T47D (cell line): Measurements from ENCODE around the gene PLCXD3.

ENCODE experiments used
- DNase-seq, 2 experiments: peaks; one replicate each; pipeline versions ENCODE4 v3.0.0 to v3.0.0-alpha.2; 2011 to 2012; ENCODE audit warnings: low read depth in 1 of 2, low spot score in 1 of 2
- JUND ChIP-seq: IDR thresholded peaks from 2 replicates; pipeline ENCODE4 v1.6.1; 2012; ENCODE audit warnings: low read depth
- in situ Hi-C: cut with HindIII; loops from 2 replicates; pipeline ENCODE4 v1.10.0; 2016; ENCODE audit warnings: low sequenced_read_pairs, low pct_unique_long_range_greater_than_20kb

Gene PLCXD3

DNA sequence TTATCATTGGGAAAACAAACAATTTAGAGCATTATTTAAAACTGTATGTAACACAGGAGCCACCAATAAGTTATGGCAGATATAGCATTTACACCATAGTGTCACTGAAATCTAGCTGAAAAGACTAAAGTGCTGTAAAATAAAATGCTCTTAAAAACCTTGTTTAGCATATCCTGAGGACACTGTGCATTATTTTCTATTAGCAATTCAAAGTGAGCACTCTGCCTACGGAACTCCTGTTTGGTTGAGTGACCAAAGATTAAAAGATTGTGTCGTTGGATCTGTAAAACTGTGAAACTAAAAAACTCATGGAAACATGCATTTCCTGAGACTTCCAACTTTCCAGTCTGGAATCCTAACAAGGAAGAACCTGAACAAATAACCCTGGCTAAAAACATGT, 201.1 kb downstream of the PLCXD3 start:
- in situ Hi-C loops = no loop called here
- TF ChIP-seq JUND = no peak
- DNase-seq = no peak

- DNase-seq = no peak
- TF ChIP-seq JUND = no peak
- in situ Hi-C loops = no loop called here
These were observed 204.4 kb downstream of the PLCXD3 start for GRCh38 chr5:41306005-41306404.

DNA sequence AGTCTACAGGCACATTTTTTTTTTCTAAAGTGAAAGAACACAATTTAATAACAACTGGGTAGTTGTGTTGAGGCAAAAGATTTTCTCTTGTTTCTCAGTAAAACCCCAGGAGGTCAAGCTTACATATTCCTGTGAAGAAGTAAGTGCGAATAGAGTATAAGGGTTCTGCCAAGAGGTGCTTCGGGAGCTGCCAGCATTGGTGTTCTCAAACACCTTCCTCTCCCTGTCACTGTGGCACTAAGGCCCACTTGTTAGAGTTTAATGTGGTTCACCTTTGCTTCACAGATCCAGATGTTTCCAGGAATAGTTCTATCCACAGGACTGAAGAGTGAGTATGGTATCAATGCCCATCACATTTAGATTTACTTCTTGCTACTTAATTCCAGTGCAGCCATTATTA, 205.3 kb downstream of the PLCXD3 start:
- in situ Hi-C loops = no loop called here

GRCh38 chr5:41296066-41296465, 214.3 kb downstream of the PLCXD3 start:
- no peak for TF ChIP-seq JUND
- DNase-seq = no peak
- in situ Hi-C loops = no loop called here

More for the DNA sequence above, 205.3 kb downstream of the PLCXD3 start:
- DNase-seq = no peak
- no peak for TF ChIP-seq JUND

DNA sequence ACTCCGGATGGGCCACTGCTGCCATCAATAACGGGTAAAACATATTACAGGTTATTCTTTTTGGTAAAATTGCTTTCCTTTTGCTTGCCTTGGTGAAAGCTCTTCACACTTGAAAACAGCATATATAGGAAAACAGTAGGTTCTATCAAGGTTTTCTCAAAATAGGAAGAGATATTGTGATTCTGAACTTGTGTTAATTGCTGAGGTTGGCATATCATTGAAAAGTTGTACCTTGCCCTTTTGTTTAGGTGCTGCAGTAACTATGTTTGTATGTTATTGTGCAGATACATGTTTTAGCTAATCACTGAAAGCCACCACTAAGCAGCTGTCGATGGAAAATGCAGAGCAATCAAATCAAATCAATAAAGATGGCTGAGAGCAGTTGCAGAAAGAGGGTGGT, 219.1 kb downstream of the PLCXD3 start:
- in situ Hi-C loops = no loop called here
- TF ChIP-seq JUND = no peak
- DNase-seq = no peak

DNA sequence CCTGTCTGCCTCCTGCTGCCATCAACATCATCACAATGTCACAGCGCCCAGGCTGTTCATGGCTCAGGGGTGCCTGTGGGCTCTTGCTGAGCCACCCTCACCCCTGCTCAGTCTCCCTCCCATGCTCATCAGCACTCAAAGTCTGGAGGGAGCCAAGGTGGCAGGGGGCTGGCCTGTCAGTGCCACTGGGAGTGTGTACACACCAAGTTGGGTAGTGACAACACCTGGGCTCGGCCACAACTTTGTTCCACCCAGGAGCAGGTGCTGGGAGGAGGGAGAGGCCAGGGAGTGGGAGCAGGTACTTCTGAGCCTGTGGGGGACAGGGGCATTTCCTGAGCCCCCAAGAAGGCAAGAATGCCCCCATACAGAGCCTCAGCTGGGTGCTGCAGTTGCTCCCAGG, 219.6 kb downstream of the PLCXD3 start:
- no peak for DNase-seq
- in situ Hi-C loops = no loop called here
- no peak for TF ChIP-seq JUND

DNA sequence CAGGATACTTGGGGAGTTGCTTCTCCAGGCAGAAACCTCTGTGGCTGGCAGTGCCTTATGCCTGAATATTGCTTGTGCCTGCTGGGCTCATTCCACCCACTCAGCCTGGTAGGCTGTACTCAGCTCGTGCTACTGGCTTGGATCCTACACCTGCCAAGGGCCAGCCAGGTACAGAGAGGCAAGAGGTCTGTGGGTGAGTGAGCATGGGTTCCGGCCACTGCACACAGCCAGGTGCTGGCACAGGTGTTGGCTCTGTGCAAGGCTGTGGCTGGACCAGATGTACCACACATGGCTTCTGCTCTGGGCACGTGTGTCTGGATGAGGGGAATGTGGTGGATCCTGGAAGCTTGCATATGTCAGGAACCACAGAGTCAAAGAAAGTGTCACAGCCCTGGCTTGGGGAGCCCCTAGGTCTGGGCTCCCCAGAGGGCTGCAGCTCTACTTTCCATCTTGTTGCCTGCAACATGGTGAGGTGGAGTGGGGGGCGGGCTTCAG, 220.4 kb downstream of the PLCXD3 start:
- no peak for DNase-seq
- in situ Hi-C loops = no loop called here
- TF ChIP-seq JUND = no peak

DNA sequence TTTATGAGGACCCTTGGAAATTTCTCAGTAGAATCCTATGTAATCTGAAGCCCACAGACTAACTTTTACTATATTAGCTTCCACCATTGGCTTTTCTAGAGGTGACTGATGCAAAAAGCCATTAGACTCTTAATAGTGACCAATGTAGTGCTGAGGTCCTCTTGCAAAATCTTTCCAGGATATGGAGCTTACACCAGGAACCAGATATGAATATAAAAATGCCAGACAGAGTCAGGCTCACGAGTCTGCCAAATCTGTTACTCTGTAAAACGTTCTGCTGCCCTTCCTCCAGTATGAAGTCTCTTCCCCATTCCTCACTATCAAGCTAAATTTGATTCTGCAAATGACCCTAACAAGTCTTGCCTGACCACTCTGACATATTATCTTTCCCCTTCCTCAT, 223.7 kb downstream of the PLCXD3 start:
- in situ Hi-C loops = no loop called here
- DNase-seq = no peak
- no peak for TF ChIP-seq JUND

- no peak for DNase-seq
- in situ Hi-C loops = no loop called here
- TF ChIP-seq JUND = no peak
These were observed 224.2 kb downstream of the PLCXD3 start for GRCh38 chr5:41286165-41286564.

DNA sequence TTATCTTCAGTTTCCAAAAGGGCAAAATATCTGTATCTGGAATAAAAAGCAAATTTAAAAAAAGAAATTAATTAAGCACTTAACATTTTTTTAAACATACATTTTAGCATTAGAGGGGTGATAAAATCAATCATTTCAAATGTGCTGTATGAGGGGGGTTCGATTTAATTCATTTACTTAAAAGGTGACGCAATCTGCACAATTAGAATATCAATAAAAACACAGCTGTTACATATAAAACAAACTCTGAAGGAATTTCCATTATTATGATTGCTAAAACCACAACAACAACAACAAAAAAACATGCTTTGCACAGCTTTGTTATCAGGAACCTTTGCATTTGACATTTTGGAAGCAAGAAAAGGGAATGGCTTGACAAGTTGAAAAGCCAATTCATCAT, 225.5 kb downstream of the PLCXD3 start:
- DNase-seq = no peak
- TF ChIP-seq JUND = no peak
- in situ Hi-C loops = no loop called here

GRCh38 chr5:41281215-41281810, 229.1 kb downstream of the PLCXD3 start:
- no peak for DNase-seq
- in situ Hi-C loops = no loop called here
- TF ChIP-seq JUND = no peak

- no peak for DNase-seq
- no peak for TF ChIP-seq JUND
- in situ Hi-C loops = no loop called here
These were observed 231.4 kb downstream of the PLCXD3 start for GRCh38 chr5:41279040-41279439.

- in situ Hi-C loops = no loop called here
- TF ChIP-seq JUND = no peak
- DNase-seq = no peak
These were observed 232.7 kb downstream of the PLCXD3 start for GRCh38 chr5:41277476-41278245.
